DMS 273 (cell line): ENCODE measurements around the gene ACSL4.
A peak's percentile ranks its signal among the peaks of the same experiment; 100 is the strongest.
"Not testable (repeated sequence)": the region's sequence is repeated elsewhere in the genome, so short reads cannot be mapped to it uniquely, and the experiment has no call there.

ENCODE experiments used
- DNase-seq: peaks from one replicate; lab custom pipeline; 2025; ENCODE audit not compliant: unreplicated experiment; lab: John Stamatoyannopoulos, UW

The ACSL4 gene

DNA sequence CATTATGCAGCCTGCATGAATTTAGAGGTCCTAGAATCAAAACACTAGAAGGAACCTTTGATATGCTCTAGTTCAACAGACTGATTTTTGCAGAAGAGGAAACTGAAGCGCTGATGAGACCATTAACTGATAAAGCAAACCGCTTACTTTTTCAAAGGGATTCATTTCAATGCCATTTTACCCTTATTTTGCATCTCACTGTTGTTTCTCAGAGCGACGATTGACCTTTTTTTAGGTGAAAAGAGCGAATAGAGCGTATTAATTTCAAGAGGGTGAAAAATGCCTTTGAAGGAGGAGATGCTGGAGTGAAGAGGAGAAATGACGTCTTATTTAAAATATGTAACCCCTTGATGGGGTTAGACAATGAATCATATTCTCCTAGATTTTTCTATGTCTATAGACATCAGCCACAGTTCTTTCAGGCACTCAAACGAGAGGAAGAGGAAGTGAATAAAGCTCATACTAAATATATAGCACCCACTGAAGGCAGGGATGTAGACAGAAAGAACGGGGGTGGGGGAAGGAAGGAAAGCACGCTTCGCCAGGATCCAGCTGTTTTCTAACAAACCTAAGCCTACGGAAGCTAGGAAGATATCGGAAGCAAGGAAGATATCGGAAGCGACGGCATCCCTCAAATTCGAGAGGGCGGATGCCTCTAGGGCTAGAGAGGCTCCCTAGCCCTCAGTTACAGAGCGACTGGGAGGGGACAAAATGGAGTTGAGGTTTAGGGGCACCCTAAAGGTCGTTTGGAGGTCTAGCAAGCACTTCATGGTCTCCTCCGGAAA lies 848 bp downstream of the ACSL4 start:
- DNase-seq: peak; percentile 51

DNA sequence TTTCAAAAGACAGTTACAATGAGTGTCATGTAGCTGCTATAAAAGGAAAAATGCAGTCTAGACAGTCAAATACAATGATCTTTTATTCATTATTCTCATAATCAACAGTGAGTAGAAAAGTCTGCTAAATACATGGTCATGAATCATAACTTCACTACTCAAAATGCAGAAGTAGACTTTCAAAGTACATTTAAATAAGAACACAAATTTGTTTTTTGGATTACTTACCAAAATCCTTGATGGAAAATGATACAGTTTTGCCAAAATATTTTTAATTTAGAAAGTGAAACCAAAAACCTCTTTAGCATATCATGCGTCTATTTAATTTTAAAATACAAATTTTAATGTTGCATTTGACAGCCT lies 4.9 kb downstream of the ACSL4 start:
- DNase-seq: no peak

DNA sequence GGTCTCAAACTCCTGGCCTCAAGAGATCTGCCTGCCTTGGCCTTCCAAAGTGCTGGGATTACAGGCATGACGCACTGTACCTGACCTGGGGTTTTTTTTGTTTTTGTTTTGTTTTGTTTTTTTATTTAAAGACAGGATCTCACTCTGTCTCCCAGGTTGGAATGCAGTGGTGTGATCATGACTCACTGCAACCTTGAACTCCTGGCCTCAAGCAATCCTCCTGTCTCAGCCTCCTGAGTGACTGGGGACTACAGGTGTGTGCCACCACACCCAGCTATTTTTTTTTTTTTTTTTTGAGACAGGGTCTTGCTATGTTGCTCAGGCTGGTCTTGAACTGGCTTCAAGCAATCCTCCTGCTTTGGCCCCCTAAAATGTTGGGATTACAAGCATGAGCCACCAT lies 8.1 kb downstream of the ACSL4 start:
- DNase-seq: not testable (repeated sequence)

DNA sequence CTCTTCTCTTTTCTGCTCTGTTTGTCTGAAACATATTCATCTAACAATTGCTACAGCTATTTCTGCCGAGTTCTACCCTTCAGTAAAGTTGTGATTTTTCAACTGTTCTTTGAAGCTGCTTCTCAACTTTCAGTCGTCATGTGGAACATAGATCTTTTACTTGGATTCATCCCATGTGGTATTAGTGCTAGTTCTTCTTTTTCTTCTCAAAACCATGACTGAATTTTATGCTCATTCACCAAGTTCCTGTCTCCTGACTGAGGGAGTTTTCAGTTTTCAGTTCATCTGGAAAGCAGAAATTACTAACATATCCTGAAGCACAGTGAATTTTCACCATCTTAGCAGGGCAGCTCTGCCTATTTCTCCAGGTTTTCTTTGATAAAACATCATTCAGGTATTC lies 12.1 kb downstream of the ACSL4 start:
- DNase-seq: no peak

DNA sequence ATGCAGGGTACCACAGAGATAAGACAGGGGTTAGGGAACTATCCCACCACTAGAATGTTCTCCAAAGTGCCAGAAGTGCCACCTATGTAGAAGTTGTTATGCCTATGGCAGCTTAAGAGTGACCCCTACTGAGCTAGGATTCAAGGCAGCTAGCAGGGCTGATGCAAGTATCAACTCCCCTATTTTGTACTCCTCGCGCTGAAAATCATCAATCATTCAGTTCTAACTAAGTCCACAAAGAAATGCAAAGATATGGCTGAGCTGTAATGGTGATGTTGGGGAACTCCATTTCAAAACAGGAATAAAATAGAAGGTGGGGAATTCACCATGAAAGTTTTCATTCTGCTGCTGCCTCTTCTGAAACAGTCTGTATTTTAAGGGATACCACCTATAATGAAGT lies 13.8 kb downstream of the ACSL4 start:
- DNase-seq: no peak

DNA sequence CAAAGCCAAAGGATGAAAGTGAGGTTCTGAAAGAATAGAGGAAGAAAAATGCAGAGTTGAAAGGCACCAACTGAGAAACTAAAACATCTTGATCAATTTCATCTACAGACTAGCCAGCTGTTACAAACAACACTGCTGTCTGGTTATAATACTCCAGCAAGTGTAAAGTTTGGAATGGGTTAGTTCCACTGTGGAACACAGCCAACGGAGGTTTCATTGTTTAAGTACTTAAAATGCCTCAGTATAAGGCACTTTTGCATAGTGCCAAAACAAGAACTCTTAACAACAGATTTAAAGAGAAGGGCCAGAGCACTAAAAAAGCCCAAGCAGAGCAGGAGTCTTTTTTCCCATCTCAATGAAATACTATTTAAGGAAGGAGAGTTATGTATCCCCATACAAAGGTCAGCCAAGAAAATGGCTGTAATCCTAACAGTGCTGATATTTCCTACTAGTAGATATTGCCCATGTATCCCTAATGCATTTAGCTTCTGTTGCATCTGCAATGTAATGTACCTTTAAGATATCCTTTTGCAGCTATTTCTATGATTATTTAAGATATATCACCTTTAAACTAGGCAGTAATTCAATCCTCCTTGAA lies 16.5 kb downstream of the ACSL4 start:
- DNase-seq: peak; percentile 8

DNA sequence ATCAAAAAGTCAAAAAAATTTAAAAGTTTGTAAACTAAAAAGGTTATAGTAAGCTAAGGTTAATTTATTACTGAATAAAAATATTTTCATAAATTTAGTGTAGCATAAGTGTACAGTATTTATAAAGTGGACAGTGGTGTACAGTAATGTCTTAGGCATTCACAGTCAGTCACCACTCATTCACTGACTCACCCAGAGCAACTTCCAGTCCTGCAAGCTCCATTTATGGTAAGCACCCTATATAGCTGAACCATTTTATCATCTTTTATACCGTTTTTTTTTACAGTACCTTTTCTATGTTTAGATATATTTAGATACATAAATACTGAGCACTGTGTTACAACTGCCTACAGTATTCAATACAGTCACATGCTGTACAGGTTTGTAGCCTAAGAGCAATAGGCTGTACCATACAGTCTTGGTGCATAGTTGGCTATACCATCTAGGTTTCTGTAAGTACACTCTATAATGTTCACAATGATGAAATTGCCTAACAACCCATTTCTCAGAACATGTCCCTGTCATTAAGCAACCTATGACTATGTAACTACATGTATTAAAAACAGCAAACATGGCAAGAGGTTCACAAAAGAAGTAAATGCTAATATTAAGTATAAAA lies 18.6 kb downstream of the ACSL4 start:
- DNase-seq: no peak

DNA sequence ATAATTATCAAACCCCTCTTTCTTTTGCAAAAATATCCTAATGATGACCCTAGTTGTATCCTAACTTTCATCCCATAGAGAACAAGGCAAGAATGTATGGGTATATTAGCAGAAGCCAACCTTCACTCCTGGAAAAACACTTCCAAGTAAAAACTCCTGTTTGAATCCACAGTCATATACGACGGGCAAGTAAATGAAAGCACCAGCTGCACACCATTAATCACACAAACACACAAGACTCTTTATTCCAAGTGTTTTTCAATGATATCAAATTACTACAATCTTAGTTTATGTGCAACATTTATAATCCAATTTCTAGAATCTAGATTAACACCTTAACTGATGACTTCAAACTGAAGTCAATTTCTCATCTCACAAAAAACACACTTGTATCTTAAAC lies 22.9 kb downstream of the ACSL4 start:
- DNase-seq: no peak

DNA sequence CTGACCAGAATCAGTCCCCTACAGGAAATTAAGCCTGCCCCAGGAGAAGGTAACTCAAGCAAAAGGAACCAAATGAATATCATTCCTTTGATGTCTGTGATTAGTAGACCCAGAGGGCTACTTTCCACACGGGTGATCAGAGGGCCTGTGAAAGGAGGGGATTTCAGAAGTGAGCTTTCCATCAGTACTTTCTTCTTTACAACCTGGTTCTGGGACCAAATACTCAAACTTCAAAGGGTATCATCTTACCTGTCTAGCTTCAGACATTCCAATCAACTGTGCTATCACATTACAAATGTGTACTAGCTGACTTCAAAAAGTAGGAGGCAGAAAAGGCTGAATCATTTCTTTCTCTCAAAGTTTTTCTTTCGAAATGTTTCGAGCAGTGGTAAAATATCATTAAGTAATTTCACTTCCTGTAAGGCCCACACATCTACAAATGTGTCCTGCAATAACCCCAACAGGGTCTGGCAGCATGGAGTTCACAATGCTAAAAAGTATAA lies 23.9 kb downstream of the ACSL4 start:
- DNase-seq: no peak

DNA sequence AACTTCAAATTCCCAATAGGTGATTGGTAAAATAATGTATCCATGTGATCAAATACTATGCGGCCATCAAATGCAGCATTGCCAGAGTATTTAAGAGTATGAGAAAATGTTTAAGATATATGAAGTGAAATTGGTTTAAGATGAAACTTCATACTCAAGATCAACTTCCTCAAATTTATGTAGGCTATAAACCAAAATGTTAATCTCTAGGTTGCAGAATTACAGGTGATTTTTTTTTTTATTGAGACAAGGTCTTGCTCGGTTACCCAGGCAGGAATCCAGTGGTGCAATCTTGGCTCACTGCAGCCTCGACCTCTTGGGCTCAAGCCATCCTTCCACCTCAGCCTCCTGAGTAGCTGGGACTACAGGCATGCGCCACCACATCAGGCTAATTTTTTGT lies 25.3 kb downstream of the ACSL4 start:
- DNase-seq: no peak

DNA sequence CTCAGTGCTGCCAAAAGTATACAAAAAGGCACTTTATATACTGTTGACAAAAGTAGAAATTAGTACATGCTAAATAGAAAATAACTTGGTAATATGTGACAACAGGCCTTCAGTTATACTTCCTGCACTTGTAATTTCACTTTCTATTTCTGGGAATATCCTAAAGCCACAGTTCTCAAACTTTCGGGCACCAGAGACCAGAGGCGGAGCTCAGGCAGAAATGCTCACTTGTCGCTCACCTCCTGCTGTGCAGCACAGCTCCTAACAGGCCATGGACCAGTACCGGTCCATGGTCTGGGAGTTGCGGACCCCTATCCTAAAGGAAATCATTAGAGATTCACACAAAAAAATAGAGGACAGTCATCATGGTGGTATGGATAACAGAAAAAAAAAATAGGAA lies 25.7 kb downstream of the ACSL4 start:
- no peak for DNase-seq

DNA sequence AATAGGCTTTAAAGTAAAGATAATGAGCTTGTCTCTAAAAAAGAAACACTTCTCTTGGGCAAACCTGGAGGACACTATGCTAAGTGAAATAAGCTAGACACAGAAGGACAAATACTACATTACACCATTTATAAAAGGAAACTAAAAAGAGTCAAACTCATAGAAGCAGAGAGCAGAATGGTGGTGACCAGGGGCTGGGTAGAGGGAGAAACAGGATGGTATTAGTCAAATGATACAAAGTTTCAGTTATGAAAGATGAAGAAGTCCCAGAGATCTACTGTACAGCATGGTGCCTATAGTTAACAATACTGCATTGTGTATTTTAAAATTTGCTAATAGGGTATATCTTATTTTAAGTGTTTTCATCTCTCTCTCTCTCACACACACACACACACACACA lies 28.5 kb downstream of the ACSL4 start:
- no peak for DNase-seq

DNA sequence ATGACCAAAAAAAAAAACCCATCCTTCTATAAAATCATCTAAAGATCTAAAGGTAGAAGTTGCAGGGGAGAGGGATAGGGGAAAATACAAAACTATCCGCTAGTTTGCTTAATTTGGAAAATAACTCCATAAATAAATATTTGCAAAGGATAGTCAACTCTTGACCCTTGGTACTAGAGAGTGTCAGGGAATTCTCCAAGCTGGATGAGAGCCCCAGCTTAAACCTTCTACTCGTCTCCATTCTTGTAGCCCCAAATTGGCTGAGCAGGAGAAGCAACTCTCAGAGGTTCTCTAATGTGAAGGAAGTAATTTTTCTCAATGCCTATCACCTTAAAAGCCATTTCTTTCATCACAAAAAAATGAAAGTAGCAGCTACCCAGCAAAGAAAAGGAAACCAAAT lies 35.2 kb downstream of the ACSL4 start:
- no peak for DNase-seq

DNA sequence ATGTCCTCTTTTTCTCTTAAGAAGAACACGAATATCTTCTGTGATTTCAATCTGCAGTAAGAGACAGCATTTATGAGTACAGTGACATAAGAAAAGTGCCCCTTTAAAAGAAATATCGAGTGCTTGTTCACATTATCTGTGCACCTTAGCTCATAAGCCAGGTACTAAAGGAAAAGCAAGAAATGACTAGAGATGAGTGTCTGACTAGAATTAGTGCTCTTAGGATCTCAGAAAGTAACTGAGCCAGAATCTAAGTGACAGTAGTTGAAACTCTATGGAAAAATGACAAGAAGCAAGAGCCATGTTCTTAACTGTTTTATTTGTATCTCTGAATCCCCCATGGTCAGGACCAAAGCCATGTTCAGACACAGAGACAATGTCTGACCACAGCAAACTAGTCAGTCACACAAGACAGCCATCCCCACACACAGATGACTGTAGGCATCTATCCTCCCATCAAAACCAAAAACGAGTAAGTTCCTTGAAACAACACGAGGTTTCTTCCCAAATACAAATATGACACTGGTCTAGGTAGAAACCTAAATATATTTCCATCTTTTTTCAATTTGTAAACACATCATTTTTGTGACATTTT lies 36.8 kb downstream of the ACSL4 start:
- DNase-seq: no peak

DNA sequence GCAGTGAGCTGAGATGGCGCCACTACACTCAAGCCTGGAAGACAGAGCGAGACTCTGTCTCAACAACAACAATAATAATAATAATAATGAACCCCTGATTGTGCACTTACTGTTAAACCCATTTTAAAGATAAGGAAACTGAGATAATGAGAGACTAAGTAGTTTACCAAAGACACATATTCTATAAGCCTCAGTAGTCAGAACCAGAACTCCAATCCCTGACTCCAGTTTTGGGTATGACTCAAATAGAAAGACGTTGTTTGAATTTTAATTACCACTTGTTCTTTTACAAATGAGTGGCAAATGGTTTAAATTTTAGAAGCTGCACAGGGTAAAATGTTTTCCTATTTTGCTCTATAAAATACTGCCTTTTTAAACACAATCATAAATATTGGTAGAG lies 37.4 kb downstream of the ACSL4 start:
- no peak for DNase-seq

DNA sequence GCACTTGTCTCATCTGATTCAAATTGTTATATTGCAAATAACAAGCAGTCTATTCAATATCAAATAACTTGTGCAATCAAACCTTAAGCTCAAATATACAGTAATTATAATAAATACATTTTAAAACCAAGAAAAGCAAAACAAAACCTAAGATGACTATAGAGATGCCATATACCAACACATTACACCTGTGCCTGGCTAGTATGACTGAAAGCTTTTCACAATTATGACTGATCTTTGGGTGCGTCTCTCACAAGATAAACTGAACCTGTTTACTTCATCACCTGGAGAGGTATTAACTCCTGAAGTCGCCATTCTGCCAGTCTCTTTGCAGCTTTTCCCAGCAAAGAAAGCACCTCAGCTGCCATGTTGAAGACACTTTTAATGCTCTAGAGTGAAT lies 41.3 kb downstream of the ACSL4 start:
- DNase-seq: no peak

DNA sequence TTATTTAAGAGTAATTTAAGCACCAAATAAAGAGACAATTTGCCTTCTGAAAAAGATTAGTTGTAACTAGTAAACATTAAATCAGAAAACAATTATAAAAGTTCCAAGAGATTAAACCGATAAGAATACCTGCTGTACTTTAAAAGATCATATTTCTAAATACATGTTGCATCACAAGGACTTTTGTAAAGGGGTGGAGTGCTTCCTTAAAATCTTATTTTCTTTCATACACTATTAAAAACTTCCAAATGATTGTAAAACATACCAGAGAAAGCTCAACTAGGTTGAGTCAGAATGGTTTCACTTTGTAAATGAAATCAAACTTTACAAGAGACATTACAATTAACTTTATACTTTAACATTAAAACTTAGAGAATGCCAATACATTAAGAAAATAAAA lies 41.8 kb downstream of the ACSL4 start:
- DNase-seq: no peak

DNA sequence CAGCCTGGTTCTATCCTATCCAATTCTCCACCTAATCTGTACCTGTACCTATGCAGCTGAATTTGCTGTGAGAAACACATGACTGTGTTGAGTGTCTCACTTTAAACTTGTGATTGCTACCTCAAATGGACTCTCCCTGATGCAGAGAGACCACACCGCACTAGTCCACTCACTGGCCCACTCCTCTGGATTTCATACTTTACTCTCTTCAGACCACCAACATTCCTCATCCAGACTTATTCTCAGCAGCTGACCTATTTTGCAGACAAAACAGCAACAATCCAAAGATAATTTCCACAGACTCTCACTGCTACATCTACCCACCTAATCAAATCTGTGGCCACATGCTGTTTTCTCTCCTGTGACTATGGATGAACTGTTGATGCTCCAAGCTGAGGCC lies 45.2 kb downstream of the ACSL4 start:
- no peak for DNase-seq

DNA sequence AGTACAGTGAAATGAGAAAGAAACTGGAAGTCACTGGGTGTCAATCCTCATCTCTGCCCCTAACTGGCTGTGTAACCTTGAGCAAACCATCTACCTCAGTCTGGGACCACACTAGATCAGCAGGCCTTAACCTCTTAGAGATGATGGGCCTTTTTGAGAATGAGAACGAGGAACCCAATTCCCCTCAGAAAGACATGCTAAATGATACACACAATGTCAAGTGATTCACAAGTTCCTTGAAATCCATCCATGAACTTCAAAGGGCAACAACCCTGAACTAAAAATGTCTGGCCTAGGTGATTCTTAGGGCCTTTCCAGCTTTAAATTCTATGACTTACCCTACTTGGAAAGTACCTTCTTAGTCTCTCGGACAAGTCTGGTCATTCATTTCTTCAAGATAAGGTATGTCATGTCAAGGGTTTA lies 47.4 kb downstream of the ACSL4 start:
- DNase-seq: no peak

DNA sequence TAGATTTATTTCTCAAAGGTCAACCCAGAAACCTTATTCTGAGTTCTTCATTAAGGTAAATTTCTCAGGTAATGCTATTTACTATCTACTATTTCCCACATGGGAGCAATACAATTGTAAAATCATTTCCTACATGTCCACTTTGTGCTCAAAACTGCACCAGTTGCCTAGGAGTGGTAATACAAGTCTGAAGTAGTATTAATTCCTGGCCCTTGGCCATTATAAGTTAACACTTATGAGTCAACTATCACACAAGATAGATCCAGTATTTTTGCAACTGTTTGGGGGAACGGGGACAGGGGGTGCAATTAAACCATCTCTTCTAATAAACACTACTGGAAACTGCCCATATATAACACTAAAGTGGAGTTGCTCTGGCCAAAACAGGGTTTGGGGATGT lies 48.9 kb downstream of the ACSL4 start:
- no peak for DNase-seq

DNA sequence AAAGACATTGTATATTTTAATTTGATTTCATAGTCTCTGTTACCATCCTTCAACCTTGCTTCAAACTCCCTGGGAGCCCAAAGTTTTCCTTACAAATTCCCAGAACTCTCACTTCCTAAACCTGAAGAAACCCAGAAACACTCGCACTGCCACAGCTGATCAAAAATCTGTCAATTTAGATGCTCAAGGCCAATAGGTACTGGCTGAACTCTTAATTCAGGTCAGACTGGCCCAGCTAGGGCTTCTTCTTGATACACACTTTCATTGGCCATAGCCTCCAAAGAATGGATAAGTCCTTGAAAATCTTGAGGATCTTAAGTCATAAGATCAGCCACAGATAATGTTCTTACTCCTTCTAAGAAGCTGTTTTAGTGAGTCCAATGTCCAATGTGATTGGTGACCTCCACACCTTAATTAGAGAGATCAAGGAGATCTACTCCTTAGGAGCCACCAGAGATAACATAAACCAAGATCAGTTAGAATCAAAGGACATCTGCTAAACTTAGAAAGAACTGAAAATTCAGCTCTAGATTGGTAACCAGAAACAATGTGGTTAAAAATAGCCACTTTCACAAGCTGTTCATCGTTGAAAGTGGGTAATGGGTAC lies 51.5 kb downstream of the ACSL4 start:
- no peak for DNase-seq

DNA sequence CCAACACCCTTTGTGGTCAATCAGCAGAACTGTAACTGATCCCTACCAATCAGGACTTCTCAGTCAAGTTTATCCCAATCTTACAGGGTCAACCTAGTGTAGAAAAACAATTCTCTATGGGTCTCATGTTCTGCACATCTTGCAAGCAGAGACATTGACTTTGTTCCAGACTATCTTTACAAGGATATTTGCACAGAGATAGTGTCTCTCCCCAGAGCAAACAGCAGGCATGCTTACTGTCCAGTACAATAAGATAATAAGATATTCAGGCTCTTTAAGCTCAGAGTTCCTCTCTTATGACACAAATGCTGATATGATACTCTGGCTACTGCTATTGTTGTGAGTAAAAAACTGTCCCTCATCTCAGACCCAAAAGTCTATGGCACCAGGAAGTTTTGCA lies 53.2 kb downstream of the ACSL4 start:
- DNase-seq: no peak
